ENCODE measurements around the gene ZBTB16.

The ZBTB16 gene

DNA sequence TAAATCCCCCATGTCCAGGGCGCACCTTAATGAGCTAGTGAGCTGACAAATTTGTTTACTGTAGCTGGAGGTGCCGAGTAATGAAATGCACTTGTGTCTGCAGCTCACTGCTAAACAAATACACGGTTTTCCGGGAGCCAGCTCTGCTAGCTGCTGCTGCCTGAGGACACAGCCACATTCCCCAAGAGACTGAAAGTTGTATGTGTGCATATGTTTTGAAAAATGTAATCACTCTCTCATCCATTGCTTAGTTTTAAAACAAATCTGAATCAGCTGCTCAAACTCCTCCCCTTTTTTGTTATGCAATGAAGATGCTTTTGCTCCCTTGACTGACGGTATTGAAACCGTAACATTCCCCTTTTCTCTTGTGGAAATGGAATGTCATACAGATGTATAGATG is 174.2 kb downstream of the ZBTB16 start:
- Histone ChIP-seq H3K27me3 (ENCODE audit: low read depth) (peaks cover 9% of the 10 kb centered on the region), H3K4me1 (no peaks in the 10 kb centered on the region), H3K36me3 (replicated peaks) (no peaks in the 10 kb centered on the region), H3K9me3 (no peaks in the 10 kb centered on the region), H3K4me3 (no peak overlapping the region)
- in situ Hi-C loops (cut with MboI; ENCODE audit: low sequenced_read_pairs): no loop called here
- no peak for DNase-seq (ENCODE audit: low spot score in 2 of 2)

DNA sequence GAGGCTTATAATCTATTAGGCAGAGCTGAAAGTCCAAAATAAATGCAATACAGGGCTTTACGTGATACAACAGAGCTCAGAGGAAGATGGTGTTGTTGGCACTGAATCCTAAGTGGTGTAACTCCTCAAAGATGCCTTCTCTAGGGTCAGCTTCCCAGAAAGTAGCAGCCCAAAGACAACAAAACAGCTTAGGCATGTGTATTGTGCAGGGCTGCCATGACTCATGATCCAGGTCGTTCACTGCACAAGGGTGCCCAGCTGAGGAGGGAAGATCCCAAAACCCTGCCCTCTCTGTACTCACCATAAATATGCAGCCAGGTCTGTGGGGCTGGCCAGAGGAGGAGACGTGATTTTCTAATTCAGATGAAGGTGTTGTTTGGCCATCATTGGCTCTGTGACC is 177.3 kb downstream of the ZBTB16 start:
- DNase-seq (ENCODE audit: low spot score in 2 of 2): no peak
- no peak overlapping the region for H3K4me3 ChIP-seq
- H3K36me3 ChIP-seq (replicated peaks): no peaks in the 10 kb centered on the region
- H3K9me3 ChIP-seq: no peaks in the 10 kb centered on the region
- no peaks in the 10 kb centered on the region for H3K4me1 ChIP-seq
- H3K27me3 ChIP-seq (ENCODE audit: low read depth): peaks cover 5% of the 10 kb centered on the region; the same call in 1 of the 2 replicates
- in situ Hi-C loops (cut with MboI; ENCODE audit: low sequenced_read_pairs): no loop called here

DNA sequence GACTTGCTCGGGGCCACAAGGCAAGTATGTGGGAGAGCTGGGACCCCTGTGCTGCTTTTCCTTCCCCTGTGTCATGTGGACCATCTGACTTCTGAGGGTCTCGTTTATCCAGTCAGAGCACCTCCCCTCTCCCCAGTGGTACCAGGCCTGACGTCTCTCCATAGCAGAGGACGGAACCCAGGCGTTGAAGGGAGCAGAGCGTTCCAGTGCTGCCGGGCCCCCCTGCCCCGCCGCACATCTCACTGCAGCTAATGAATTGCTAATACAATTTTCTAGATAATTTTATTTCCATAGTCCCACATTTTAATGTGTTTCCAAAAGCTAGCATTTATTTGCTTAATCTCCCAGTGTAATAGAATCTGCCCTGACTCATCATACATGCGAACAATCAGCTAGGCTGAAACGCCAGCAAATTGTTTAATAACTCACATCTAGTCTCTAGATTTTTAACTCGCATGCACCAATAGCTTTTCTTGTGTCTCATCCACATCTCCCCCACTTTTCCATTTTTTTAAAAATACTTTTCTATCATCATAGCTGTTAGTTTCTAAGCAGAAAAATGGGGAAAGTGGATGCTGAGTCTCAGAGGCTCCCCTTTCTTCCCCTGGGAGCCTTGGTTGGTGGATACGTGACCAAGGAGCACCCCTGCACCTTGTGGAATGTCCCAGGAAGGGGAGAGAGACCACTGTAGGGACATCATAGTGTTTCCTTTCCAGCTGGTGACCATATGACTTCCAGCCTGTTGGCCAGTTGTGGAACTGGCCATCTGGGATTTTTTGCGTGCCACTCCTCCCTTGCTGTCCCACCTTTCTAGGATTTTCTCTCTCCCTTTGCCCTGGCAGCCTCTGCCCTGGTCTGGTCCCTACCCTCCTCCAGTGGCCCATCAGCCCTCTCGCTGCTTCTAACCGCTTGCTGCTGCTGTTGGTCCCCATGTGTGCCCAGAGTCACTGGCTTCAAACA is 178.1 kb downstream of the ZBTB16 start:
- Histone ChIP-seq H3K27me3 (ENCODE audit: low read depth) (0 out of 2 replicates have a peak, but pooled peaks cover 5% of the 10 kb centered on the region), H3K4me3 (no peak overlapping the region)

DNA sequence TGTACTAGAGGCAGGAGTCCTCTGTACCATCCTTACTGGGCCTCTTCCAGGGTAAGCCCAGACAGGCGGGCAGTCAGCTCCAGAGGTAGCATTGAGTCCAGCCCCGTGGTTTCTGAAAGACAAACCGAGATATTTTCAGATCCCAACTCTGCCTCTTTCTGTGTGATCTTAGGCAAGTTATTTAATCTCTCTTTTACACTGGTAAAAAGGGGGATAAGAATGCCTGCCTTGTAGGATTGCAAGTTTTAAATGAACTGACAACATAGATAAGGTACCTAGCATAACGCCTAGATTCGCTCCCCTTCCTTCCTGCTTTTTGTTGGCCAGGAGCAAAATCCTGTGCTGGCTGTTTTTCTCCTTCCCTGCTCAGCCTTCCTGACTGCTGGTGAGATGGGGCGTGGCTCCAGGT is 180.2 kb downstream of the ZBTB16 start:
- in situ Hi-C loops (cut with MboI; ENCODE audit: low sequenced_read_pairs): no loop called here
- Histone ChIP-seq H3K9me3 (no peaks in the 10 kb centered on the region), H3K36me3 (replicated peaks) (no peaks in the 10 kb centered on the region), H3K27me3 (ENCODE audit: low read depth) (no peaks in the 10 kb centered on the region), H3K4me3 (no peak overlapping the region), H3K4me1 (no peaks in the 10 kb centered on the region)
- DNase-seq (ENCODE audit: low spot score in 2 of 2): no peak

More for the DNA sequence above, 178.1 kb downstream of the ZBTB16 start:
- H3K9me3 ChIP-seq: no peaks in the 10 kb centered on the region
- H3K4me1 ChIP-seq: no peaks in the 10 kb centered on the region
- in situ Hi-C loops (cut with MboI; ENCODE audit: low sequenced_read_pairs): no loop called here
- no peak for DNase-seq (ENCODE audit: low spot score in 2 of 2)
- H3K36me3 ChIP-seq (replicated peaks): no peaks in the 10 kb centered on the region

DNA sequence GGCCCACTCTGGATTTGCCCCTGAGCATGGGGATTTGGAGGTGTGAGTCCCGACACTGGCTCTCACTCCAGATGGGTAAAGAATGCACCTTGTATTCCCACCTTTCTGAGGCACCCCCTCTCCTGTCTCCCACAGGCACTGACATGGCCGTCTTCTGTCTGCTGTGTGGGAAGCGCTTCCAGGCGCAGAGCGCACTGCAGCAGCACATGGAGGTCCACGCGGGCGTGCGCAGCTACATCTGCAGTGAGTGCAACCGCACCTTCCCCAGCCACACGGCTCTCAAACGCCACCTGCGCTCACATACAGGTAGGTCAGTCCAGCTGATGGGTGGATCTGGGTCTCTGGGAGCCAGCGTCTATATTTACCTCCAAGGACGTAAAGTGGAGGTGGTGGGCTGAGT is 182.5 kb downstream of the ZBTB16 start:
- Histone ChIP-seq H3K27me3 (ENCODE audit: low read depth) (no peaks in the 10 kb centered on the region), H3K4me3 (no peak overlapping the region), H3K9me3 (no peaks in the 10 kb centered on the region), H3K4me1 (no peaks in the 10 kb centered on the region), H3K36me3 (replicated peaks) (no peaks in the 10 kb centered on the region)
- no peak for DNase-seq (ENCODE audit: low spot score in 2 of 2)
- in situ Hi-C loops (cut with MboI; ENCODE audit: low sequenced_read_pairs): no loop called here

DNA sequence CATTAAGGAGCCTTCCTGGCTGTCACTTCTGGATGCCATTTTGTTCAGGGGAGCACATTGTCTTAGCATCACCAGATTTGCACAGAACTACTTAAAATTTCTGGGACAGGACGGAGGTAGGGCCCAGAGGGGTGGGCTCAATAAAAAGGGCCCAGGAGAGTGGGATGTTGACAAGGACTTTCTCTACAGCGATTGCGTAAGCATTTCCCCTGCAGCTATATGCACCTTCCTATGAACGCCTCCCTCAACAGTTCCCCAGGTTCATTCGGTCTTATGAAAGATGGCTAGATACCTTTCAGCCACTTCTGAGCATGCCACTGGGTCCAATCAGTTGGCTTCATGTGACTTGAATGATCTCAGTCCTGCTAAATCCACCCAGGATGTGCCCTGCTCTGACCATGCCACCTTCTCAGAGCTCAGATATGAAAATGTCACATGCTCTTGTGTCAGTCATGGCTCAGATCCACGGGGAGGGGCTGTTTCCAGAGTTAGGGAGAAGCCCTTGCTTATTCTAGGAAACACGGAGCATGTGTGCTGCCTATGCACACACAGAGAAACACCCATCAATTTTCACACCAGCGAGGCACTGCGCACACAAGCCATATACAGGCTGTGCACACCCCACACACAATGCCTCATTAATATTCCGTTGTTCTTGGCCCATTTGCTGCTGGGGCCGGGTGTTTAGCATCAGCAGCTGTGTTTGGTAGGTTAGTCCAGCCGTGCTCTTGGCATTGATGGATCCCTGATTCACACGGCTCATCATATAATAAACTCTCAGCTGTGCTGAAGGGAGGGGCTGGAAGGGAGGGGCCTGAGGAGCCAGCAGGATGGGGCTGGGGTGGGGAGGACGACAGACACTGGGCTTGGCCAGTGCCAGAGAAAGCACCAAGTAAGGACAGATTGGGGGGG is 184.2 kb downstream of the ZBTB16 start:
- no peaks in the 10 kb centered on the region for H3K27me3 ChIP-seq (ENCODE audit: low read depth)
- in situ Hi-C loops (cut with MboI; ENCODE audit: low sequenced_read_pairs): no loop called here
- H3K4me3 ChIP-seq: no peak overlapping the region
- no peaks in the 10 kb centered on the region for H3K36me3 ChIP-seq (replicated peaks)
- no peaks in the 10 kb centered on the region for H3K4me1 ChIP-seq
- no peaks in the 10 kb centered on the region for H3K9me3 ChIP-seq
- no peak for DNase-seq (ENCODE audit: low spot score in 2 of 2)

DNA sequence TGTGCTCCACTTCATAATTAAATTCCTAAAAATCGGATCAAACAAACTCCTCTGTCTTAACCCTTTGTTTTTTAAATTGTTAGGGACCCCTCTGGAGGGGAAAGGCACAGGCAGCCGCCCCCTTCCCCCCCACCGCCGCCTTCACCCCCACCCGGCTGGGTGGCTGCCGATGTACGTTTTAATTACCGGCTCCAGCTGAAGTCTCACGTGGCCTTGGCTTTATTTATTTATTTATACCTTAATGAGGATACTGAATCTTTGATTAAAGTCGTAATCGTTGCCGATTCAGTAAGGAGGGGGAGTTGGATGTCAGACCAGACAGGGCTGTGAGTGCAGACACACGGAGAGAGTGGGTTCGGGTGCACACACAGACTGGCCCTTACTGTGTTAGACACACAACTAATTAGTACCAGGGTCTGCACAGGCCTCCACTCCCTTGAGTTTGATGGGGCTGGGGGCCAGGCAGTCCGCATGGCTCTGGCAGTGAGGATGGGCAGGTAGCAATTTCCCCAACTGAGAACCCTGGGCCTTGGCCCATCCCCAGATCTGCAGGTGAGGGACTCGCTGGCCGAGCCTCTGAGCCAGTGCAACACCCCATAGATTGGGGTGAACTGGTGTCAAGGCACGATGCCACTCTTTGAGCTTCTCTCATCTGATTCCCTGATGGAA is 185.3 kb downstream of the ZBTB16 start:
- H3K4me1 ChIP-seq: no peaks in the 10 kb centered on the region
- no peaks in the 10 kb centered on the region for H3K9me3 ChIP-seq
- H3K4me3 ChIP-seq: no peak overlapping the region
- no peak for DNase-seq (ENCODE audit: low spot score in 2 of 2)
- no peaks in the 10 kb centered on the region for H3K27me3 ChIP-seq (ENCODE audit: low read depth)
- in situ Hi-C loops (cut with MboI; ENCODE audit: low sequenced_read_pairs): no loop called here
- no peaks in the 10 kb centered on the region for H3K36me3 ChIP-seq (replicated peaks)

DNA sequence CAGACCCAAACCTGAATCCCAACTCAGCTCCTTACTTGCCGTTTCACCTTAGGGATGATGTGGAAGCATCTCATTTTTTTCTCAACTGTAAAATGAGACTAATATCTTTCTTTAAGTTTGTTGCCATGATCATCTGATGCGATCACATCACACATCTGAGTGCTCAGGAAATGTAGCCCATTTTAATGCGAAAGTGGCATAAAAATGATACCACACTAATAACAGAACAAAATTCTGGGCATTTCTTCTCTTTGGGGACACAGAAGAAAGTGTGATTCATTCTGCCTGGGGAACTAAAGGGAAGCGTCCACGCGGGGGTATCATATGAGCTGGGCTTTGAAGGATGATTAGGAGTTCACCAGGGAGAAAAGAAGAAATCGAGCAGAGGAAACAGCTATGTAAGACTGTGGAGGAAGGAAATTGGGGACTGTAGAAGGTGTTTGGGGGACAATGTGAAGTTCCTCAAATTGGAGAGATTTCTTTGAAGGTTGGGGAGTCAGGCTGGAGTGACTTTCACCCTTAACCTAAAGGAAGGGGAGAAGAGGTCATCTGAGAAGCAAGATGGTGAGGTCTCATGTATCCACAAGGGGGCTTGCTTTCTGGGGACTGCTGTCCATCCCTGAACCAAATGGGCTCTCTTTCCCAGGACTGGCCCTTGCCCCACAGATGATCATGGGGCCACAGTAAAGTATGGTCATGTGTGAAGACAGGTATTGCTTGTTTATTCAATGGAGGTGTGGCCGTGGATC is 187.0 kb downstream of the ZBTB16 start:
- no peaks in the 10 kb centered on the region for H3K36me3 ChIP-seq (replicated peaks)
- H3K9me3 ChIP-seq: no peaks in the 10 kb centered on the region
- no peak for DNase-seq (ENCODE audit: low spot score in 2 of 2)
- no peak overlapping the region for H3K4me3 ChIP-seq
- H3K4me1 ChIP-seq: no peaks in the 10 kb centered on the region
- no peaks in the 10 kb centered on the region for H3K27me3 ChIP-seq (ENCODE audit: low read depth)
- in situ Hi-C loops (cut with MboI; ENCODE audit: low sequenced_read_pairs): no loop called here

DNA sequence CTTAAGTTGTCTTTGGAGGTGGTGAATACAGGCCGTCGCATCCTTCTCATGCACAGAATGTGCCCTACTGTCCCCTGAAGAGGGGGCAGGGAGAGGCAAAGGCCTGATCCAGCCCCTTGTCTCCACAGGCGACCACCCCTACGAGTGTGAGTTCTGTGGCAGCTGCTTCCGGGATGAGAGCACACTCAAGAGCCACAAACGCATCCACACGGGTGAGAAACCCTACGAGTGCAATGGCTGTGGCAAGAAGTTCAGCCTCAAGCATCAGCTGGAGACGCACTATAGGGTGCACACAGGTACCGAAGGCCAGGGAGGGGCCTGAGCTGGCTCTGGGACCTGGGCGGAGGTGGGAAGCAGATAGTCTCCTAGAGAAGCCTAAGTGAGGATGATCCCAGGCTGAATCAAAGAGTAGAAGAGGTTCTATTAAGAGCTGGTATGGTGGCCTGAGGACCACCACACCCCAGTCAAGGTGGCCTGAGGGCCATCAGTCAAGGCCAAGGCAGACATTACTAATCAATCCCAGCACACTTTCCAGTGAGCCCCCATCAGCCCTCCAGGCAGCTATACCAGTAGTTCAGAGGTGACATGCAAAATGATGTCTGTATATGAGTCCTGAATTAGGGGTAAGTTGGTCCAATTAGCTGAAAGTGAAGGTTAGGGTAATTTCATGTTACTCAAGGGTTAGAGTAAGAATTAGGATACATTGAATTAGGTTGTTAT is 187.7 kb downstream of the ZBTB16 start:
- no peaks in the 10 kb centered on the region for H3K27me3 ChIP-seq (ENCODE audit: low read depth)

DNA sequence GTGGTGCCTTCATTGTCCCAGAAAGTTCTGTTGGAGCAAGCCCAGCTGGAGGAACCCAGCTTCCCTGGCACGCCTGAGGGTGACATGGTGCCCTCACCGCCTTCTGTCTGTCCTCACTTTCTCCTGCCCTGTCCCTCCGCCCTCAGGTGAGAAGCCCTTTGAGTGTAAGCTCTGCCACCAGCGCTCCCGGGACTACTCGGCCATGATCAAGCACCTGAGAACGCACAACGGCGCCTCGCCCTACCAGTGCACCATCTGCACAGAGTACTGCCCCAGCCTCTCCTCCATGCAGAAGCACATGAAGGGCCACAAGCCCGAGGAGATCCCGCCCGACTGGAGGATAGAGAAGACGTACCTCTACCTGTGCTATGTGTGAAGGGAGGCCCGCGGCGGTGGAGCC is 190.7 kb downstream of the ZBTB16 start:
- H3K27me3 ChIP-seq (ENCODE audit: low read depth): no peaks in the 10 kb centered on the region
- no peaks in the 10 kb centered on the region for H3K36me3 ChIP-seq (replicated peaks)
- no peak overlapping the region for H3K4me3 ChIP-seq
- DNase-seq (ENCODE audit: low spot score in 2 of 2): no peak
- no peaks in the 10 kb centered on the region for H3K4me1 ChIP-seq
- in situ Hi-C loops (cut with MboI; ENCODE audit: low sequenced_read_pairs): no loop called here
- H3K9me3 ChIP-seq: no peaks in the 10 kb centered on the region

More for the DNA sequence above, 187.7 kb downstream of the ZBTB16 start:
- Histone ChIP-seq H3K9me3 (no peaks in the 10 kb centered on the region), H3K4me3 (no peak overlapping the region), H3K4me1 (no peaks in the 10 kb centered on the region), H3K36me3 (replicated peaks) (no peaks in the 10 kb centered on the region)
- DNase-seq (ENCODE audit: low spot score in 2 of 2): no peak
- in situ Hi-C loops (cut with MboI; ENCODE audit: low sequenced_read_pairs): no loop called here

DNA sequence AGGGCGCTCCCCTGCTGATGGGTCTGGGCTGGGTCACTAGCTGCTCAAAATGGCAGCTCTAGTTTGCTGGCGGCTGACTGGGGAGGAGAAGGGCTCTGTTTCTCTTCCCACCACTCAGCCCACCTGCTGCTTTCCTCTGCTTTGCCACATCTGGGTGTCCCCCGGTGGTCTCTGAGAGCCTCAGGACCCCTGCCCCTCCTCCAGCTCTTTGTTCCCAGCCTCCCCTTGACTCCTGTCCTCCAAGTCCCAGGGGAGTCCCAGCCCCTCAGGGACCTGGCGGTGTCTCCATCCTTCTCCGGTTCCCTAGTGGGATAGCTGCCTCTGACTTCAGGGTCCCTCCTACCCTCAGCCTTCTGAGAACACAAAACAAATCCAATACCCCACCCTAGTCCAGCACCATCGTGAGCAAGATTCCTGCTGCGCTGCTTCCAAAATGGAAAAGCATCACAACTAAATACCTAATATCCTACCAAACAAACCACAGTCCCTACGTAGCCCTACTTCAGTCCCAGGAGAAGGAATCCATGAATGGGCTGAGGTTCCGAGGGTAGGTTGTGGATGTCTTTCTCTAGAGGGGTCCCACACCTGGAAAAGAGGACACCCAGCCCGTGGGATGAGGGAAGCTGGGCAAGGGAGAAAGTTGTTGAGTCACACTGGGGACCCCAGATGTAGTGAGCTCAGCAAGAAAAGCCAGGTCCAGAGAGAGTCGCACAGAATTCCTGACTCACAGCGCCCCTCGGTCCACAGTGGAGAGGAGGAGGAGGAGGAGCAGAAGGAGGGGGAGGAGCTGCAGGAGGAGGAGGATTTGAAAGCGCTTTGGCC is 191.7 kb downstream of the ZBTB16 start:
- in situ Hi-C loops (cut with MboI; ENCODE audit: low sequenced_read_pairs): no loop called here
- DNase-seq (ENCODE audit: low spot score in 2 of 2): no peak

DNA sequence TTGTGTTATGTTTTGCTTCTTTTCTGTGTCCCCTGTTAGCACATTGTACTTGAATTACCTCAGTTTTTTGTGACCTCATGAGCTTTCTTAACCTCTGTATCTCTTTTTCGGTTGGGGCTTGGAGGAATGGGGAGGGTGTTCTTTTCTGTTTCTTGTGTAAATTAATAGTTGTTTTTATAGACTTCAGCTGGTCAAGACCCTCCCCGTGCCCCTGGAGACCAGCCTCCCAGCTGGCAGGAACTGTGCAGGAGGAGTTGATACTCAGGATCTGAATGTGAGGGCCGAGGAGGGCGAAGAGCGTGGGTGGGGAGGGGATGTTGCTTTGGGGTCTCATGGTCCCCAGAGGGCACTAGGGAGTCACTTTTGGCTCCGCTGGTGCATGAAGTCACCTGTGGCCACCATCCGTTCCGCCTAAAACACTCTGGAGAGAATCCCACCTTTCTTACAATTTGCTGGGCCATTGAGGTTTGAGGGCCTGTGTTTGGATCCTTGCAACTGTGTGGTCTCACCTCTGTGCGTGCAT is 192.4 kb downstream of the ZBTB16 start:
- in situ Hi-C loops (cut with MboI; ENCODE audit: low sequenced_read_pairs): no loop called here

More for the DNA sequence above, 191.7 kb downstream of the ZBTB16 start:
- no peaks in the 10 kb centered on the region for H3K4me1 ChIP-seq
- H3K27me3 ChIP-seq (ENCODE audit: low read depth): no peaks in the 10 kb centered on the region
- no peak overlapping the region for H3K4me3 ChIP-seq
- no peaks in the 10 kb centered on the region for H3K9me3 ChIP-seq
- no peaks in the 10 kb centered on the region for H3K36me3 ChIP-seq (replicated peaks)

More for the DNA sequence above, 192.4 kb downstream of the ZBTB16 start:
- Histone ChIP-seq H3K27me3 (ENCODE audit: low read depth) (no peaks in the 10 kb centered on the region), H3K4me3 (no peak overlapping the region), H3K4me1 (no peaks in the 10 kb centered on the region), H3K36me3 (replicated peaks) (no peaks in the 10 kb centered on the region), H3K9me3 (no peaks in the 10 kb centered on the region)
- DNase-seq (ENCODE audit: low spot score in 2 of 2): no peak

Data from HAP-1 (cell line).